HEK293T (cell line): ENCODE data around the gene UPP2.

Source experiments
- ELF4 ChIP-seq: fragments of 450-650 bp; IDR thresholded peaks from 2 replicates; pipeline ENCODE4 v1.6.1; 2017; ENCODE audit warnings: antibody characterized with exemption
- FOXM1 ChIP-seq: fragments of 450-650 bp; IDR thresholded peaks from 2 replicates; pipeline ENCODE4 v1.6.1; 2017; ENCODE audit warnings: mild to moderate bottlenecking, borderline replicate concordance

DNA sequence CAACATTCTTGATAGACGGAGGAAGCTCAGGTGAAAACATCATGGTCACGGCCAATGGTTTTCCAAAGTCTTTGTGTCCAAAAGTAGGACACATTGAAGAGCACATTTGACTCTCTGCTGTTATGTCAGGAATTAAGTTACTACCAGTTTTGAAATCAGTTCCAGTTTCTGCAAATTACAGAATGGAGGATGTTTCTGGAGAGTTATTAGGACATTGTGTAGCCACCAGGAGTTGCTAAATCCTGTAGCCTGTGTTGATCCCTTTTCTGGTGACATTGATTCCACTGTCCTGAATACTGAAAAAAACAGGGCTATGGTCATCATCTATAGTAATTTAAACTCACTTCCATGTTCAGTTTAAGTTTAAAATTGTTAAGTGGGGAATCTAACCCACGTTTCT is 15.3 kb downstream of the UPP2 start:
- no peak for TF ChIP-seq ELF4
- no peak for TF ChIP-seq FOXM1
